ENCODE measurements around the gene FAM111A.

- TF ChIP-seq, protein P1, sequence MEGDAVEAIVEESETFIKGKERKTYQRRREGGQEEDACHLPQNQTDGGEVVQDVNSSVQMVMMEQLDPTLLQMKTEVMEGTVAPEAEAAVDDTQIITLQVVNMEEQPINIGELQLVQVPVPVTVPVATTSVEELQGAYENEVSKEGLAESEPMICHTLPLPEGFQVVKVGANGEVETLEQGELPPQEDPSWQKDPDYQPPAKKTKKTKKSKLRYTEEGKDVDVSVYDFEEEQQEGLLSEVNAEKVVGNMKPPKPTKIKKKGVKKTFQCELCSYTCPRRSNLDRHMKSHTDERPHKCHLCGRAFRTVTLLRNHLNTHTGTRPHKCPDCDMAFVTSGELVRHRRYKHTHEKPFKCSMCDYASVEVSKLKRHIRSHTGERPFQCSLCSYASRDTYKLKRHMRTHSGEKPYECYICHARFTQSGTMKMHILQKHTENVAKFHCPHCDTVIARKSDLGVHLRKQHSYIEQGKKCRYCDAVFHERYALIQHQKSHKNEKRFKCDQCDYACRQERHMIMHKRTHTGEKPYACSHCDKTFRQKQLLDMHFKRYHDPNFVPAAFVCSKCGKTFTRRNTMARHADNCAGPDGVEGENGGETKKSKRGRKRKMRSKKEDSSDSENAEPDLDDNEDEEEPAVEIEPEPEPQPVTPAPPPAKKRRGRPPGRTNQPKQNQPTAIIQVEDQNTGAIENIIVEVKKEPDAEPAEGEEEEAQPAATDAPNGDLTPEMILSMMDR (IDR thresholded peaks at IDR 0.05 in 2 of 3, conservative IDR thresholded peaks at IDR 0.05 in 1 of 3; ENCODE audit: insufficient read depth in 2 of 3, low read depth in 1 of 3, low read length in 3 of 3): no peak
- TF ChIP-seq ZBTB8A (IDR thresholded peaks at IDR 0.05; ENCODE audit: partially characterized antibody) (no peak), TSC22D4 (tag; IDR thresholded peaks at IDR 0.05) (no peak), ARNT (IDR thresholded peaks at IDR 0.05) (no peak), MXI1 (IDR thresholded peaks at IDR 0.05; ENCODE audit: low read depth, low read length) (no peak), ZNF436 (CRISPR knock-in tag; IDR thresholded peaks at IDR 0.05) (no peak), TAF7 (tag; IDR thresholded peaks at IDR 0.05) (no peak), HMG20A (CRISPR knock-in tag; conservative IDR thresholded peaks at IDR 0.05) (no peak), POLR2A (conservative IDR thresholded peaks at IDR 0.05) (no peak), CREB5 (CRISPR knock-in tag; IDR thresholded peaks at IDR 0.05) (no peak), CBX2 (IDR thresholded peaks at IDR 0.05; ENCODE audit: insufficient read depth, low read length, poor library complexity, severe bottlenecking) (no peak)
- TF ChIP-seq, protein P2, sequence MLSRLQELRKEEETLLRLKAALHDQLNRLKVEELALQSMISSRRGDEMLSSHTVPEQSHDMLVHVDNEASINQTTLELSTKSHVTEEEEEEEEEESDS (CRISPR knock-in tag; IDR thresholded peaks at IDR 0.05): no peak
- TF ChIP-seq, protein P3, sequence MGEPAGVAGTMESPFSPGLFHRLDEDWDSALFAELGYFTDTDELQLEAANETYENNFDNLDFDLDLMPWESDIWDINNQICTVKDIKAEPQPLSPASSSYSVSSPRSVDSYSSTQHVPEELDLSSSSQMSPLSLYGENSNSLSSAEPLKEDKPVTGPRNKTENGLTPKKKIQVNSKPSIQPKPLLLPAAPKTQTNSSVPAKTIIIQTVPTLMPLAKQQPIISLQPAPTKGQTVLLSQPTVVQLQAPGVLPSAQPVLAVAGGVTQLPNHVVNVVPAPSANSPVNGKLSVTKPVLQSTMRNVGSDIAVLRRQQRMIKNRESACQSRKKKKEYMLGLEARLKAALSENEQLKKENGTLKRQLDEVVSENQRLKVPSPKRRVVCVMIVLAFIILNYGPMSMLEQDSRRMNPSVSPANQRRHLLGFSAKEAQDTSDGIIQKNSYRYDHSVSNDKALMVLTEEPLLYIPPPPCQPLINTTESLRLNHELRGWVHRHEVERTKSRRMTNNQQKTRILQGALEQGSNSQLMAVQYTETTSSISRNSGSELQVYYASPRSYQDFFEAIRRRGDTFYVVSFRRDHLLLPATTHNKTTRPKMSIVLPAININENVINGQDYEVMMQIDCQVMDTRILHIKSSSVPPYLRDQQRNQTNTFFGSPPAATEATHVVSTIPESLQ (CRISPR knock-in tag; IDR thresholded peaks at IDR 0.05): no peak
- TF ChIP-seq, protein P4, sequence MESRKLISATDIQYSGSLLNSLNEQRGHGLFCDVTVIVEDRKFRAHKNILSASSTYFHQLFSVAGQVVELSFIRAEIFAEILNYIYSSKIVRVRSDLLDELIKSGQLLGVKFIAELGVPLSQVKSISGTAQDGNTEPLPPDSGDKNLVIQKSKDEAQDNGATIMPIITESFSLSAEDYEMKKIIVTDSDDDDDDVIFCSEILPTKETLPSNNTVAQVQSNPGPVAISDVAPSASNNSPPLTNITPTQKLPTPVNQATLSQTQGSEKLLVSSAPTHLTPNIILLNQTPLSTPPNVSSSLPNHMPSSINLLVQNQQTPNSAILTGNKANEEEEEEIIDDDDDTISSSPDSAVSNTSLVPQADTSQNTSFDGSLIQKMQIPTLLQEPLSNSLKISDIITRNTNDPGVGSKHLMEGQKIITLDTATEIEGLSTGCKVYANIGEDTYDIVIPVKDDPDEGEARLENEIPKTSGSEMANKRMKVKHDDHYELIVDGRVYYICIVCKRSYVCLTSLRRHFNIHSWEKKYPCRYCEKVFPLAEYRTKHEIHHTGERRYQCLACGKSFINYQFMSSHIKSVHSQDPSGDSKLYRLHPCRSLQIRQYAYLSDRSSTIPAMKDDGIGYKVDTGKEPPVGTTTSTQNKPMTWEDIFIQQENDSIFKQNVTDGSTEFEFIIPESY (CRISPR knock-in tag; IDR thresholded peaks at IDR 0.05): no peak
Observed at GRCh38 chr11:59185386-59185945, 42.8 kb downstream of the FAM111A start.
